IPS-18a (cell line): ENCODE measurements around the gene SLC15A3.
"Not testable (repeated sequence)": the region's sequence is repeated elsewhere in the genome, so short reads cannot be mapped to it uniquely, and the experiment has no call there.

Source experiments
- H3K27ac ChIP-seq: one replicate; pipeline ENCODE4 v1.5.1; 2013; ENCODE audit warnings: low read length
- H3K27me3 ChIP-seq: one replicate; pipeline ENCODE4 v1.6.1; 2013; ENCODE audit warnings: mild to moderate bottlenecking, low read length; ENCODE audit not compliant: control insufficient read depth, insufficient read depth
- H3K36me3 ChIP-seq: one replicate; pipeline ENCODE4 v1.6.1; 2013; ENCODE audit warnings: low read depth, low read length; ENCODE audit not compliant: control insufficient read depth
- H3K4me1 ChIP-seq: one replicate; pipeline ENCODE4 v1.6.1; 2013; ENCODE audit warnings: low read depth, low read length; ENCODE audit not compliant: control insufficient read depth
- H3K4me3 ChIP-seq: one replicate; pipeline ENCODE4 v1.5.1; 2013; ENCODE audit warnings: low read length
- H3K9ac ChIP-seq: one replicate; pipeline ENCODE4 v1.6.1; 2013; ENCODE audit warnings: mild to moderate bottlenecking, low read length, moderate library complexity
- H3K9me3 ChIP-seq: one replicate; pipeline ENCODE4 v1.6.1; 2013; ENCODE audit warnings: low read depth, low read length; ENCODE audit not compliant: control insufficient read depth

Gene SLC15A3

DNA sequence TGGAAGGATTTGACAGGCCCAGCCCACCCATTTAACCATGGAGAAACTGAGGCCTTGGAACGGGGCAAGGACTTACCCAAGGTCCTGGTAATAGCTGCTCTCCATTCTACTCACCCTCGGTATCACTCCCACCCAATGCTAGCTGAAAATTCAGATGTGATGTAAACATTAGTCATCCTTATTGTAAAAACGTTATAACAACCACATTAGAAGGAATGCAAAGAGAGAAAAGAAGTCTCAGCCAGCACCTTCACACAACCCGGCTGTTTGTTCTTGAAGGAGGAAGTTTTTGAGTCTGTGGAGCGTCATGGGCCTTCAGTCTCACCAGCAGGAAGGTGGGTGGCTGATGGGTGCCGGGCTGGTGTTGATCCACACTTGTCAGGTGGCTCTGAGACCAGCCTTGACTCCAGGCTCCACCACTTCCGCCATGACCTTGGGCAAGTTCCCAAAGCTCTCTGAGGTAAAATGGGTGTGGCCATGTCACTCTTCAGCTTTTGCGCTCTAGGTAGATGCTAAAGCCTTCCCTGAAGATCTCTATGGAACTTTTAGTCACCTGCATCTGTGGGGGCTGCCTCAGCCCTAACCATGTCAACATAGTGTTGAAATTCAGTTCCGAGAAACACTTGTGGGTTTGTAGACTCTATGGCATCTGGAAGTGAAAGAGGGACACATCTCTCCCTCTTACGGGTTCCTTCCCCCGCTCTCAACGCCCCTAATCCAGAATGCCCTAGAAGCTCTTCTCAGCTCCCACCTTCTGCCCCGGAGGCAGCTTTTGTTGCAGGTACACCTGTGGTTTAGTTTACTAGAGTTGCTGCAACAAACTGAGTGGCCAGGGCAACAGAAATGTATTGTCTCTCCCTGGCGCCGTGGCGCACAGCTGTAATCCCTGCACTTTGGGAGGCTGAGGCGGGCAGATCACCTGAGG lies 34.3 kb upstream of the SLC15A3 start:
- Histone ChIP-seq H3K9ac (no peak overlapping the region), H3K27ac (no peak overlapping the region), H3K36me3 (no peaks in the 10 kb centered on the region), H3K4me3 (no peak overlapping the region), H3K9me3 (no peaks in the 10 kb centered on the region), H3K4me1 (no peaks in the 10 kb centered on the region), H3K27me3 (no peaks in the 10 kb centered on the region)

DNA sequence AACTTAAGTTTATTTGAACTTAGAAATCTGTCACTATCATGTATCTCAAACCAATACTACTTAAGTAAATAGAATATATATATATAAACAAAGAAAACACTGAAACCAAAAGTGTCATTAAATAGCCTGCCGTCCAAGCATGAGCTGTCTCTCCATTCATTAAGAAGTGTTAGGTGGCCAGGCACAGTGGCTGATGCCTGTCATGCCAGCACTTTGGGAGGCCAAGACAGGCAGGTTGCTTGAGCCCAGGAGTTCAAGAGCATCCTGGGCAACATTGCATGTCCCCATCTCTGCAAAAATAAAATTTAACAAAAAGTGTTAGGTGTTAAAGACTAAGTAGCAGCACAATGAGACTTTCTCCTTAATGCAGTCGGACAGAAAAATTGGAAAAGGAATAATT lies 33.5 kb upstream of the SLC15A3 start:
- no peaks in the 10 kb centered on the region for H3K36me3 ChIP-seq
- H3K9me3 ChIP-seq, result no peaks in the 10 kb centered on the region
- H3K4me3 ChIP-seq, result no peak overlapping the region
- no peaks in the 10 kb centered on the region for H3K4me1 ChIP-seq
- H3K9ac ChIP-seq, result no peak overlapping the region
- H3K27ac ChIP-seq, result no peak overlapping the region
- no peaks in the 10 kb centered on the region for H3K27me3 ChIP-seq

DNA sequence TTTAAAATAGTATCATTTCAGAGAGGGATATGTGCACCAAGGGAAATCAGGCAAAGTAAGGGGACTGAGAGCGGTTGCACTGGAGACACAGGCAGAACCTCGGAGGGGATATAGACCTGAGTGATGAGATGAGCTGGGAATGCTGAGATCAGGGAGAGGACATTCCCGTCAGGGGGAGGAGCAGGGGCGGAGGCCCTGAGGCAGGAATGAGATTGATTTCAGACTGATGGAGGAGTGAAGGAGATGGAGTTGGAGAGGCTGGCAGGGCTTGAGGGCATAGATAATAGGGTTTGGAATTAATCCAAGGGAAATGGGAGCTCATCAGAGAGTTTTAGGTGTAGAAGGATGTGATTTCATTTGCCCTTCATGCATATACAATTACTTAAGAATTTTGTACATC lies 32.7 kb upstream of the SLC15A3 start:
- H3K36me3 ChIP-seq, result no peaks in the 10 kb centered on the region
- no peak overlapping the region for H3K4me3 ChIP-seq
- H3K4me1 ChIP-seq, result no peaks in the 10 kb centered on the region
- no peak overlapping the region for H3K27ac ChIP-seq
- H3K9me3 ChIP-seq, result no peaks in the 10 kb centered on the region
- no peak overlapping the region for H3K9ac ChIP-seq
- no peaks in the 10 kb centered on the region for H3K27me3 ChIP-seq

DNA sequence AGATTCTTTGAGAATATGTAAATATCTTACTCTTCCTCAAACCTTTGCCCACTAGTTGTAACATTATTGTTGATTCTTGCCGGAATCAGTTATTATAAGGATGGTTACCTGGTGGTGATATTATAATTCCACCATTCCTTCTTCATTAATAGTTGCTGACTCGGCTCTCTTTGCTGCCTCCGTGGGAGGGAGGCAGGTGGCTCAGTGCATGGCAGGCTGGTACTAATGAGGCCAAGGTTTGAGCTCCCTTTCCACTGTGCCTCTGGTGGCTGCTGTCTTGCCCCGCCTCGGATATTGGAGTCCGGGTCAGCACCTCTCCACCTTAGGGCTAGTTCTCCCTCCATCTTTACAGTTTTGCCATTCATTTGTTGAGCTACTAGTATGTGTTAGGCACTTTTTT lies 32.2 kb upstream of the SLC15A3 start:
- H3K27ac ChIP-seq, result no peak overlapping the region
- H3K4me3 ChIP-seq, result no peak overlapping the region
- no peaks in the 10 kb centered on the region for H3K9me3 ChIP-seq
- H3K27me3 ChIP-seq, result no peaks in the 10 kb centered on the region
- H3K9ac ChIP-seq, result no peak overlapping the region
- H3K4me1 ChIP-seq, result no peaks in the 10 kb centered on the region
- no peaks in the 10 kb centered on the region for H3K36me3 ChIP-seq

DNA sequence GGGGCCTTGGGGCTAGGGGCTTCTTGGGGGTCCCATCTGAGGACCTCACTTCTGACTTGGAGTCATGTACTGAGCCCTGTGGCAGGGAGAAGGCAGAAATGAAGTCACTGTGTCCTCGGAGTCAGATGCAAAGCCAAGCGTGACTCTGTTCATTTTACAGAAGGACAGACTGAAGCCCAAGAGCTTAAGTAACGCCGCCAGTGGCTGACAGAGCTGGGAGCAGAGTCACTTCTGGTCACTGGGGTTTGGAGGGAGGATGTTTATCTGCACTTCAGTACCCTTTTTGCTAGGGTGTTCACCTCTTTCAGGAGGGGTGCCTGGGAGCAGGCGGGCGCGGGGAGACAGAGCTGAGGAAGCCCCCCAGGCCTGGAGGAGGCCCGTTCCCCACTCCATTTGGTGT lies 30.2 kb upstream of the SLC15A3 start:
- Histone ChIP-seq H3K27ac (no peak overlapping the region), H3K27me3 (no peaks in the 10 kb centered on the region), H3K36me3 (no peaks in the 10 kb centered on the region), H3K4me1 (no peaks in the 10 kb centered on the region), H3K4me3 (no peak overlapping the region), H3K9me3 (no peaks in the 10 kb centered on the region), H3K9ac (no peak overlapping the region)

DNA sequence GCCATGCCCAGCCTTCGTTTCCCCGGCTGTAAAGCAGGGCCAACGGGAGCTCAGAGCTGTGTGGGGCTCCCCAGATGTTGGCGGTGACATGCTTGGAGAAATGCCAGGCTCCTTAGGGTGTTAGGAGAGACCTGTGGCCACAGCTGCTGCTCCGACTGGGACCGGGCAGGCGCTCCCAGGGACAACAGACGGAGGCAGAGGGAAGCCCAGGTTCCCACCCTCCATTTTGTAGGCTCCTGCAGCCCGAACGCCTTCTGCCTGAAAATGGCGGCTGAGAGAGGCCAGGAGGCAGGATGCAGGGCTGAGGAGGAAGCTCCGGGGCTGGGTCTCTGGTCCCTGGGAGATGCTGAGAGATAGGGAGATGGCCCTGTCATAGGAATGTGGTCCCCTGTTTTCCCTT lies 29.5 kb upstream of the SLC15A3 start:
- H3K9ac ChIP-seq, result no peak overlapping the region

DNA sequence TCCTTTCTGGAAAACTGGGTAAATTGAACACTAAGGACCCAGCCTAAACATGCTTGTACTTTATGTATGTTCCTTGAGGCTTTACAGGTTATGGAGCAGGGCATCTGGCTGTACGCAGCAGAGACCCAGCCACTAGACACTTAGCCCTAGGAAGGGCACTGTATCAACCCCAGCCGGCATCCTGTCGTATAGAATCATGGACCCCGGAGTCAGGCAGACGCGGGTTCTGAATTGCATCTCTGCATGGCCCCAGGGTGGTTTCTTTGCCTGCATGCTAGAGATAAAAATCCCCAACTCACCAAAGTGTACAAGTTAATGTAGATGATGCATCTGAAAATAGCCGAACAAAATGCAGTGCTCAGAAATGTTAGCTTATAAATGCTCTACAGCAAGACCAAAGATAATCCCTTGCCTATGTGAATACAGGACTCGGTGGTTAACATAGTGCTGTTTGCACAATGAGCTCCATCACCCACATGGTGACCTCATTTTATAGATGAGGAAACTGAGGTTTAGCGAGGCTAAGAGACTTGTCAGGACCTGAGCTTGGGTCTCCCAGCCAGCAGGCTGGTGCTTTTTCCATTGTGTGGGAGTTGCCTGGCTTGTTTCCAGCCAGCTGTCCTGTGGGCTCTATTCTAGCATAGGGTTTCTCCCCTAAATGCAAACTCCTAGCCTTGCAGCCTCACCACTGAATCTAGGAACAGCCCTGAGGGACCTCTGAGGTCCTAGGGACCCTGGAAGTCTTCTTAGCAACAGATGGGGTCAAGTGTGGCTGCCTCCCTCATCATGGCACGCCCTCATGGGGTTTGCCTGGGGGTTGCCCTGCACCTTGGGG lies 26.8 kb upstream of the SLC15A3 start:
- Histone ChIP-seq H3K9me3 (no peaks in the 10 kb centered on the region), H3K4me1 (no peaks in the 10 kb centered on the region), H3K9ac (no peak overlapping the region), H3K36me3 (no peaks in the 10 kb centered on the region), H3K27ac (no peak overlapping the region), H3K4me3 (no peak overlapping the region), H3K27me3 (no peaks in the 10 kb centered on the region)

More for the DNA sequence above, 29.5 kb upstream of the SLC15A3 start:
- Histone ChIP-seq H3K36me3 (no peaks in the 10 kb centered on the region), H3K9me3 (no peaks in the 10 kb centered on the region), H3K4me3 (no peak overlapping the region), H3K4me1 (no peaks in the 10 kb centered on the region), H3K27me3 (no peaks in the 10 kb centered on the region), H3K27ac (no peak overlapping the region)

DNA sequence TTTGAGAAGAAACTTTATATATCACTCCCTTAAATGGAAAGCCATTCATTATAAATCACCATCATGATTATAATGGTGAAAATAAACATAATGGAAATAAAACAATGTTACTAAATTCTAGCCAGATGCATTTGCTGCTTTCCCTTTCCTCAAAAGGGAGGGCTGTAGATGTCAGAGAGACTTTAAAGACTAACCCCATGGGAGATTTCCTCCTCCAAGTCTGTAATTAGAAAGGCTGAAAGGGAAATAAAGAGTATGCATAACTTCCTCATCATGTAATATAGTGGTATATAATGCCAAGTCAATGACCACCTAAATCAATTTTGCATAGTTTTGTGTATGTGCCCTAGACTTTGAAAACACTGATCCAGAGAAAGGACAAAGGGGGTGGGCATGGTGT lies 25.9 kb upstream of the SLC15A3 start:
- Histone ChIP-seq H3K9ac (no peak overlapping the region), H3K36me3 (no peaks in the 10 kb centered on the region), H3K27me3 (no peaks in the 10 kb centered on the region), H3K9me3 (no peaks in the 10 kb centered on the region), H3K27ac (no peak overlapping the region), H3K4me3 (no peak overlapping the region), H3K4me1 (no peaks in the 10 kb centered on the region)

DNA sequence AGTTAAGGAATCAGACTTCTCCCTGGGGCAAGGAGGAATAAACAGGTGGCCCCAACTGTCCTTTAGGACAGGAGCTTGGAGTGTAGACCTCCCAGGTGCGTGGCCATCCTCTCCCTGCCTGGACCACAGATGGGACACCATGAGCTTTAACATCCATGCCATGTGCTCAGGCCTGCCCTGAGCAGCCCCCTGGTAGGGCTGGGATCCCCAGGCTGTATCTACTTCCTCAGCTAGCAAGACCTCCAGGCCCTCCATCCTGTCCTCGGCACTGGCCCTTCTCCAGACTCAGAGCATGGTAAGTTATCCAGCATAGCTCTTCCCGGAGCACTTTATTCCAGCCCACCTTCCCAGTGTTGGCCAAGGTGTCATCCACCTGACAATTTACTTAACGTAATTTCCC lies 25.2 kb upstream of the SLC15A3 start:
- Histone ChIP-seq H3K27me3 (no peaks in the 10 kb centered on the region), H3K4me1 (no peaks in the 10 kb centered on the region), H3K9me3 (no peaks in the 10 kb centered on the region), H3K27ac (no peak overlapping the region), H3K36me3 (no peaks in the 10 kb centered on the region), H3K9ac (no peak overlapping the region), H3K4me3 (no peak overlapping the region)

DNA sequence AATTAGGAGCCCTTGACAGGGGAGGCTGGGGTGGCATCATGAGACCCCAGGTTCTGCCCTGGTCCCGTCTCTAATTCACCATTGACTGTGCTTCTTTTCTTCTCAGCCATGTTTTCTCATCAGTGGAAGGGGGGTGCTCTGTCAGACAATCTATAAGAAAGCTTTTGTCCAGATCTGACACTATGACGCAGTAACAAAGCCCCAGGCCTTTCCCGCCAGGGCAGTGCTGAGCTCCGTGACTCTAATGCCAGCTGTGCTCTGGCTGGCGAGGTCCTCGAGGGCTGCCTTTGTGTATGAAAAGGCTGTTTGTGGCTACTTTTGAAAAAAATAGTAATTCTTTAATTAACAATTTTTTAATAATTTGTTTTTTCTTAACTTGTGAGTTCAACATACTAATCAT lies 22.8 kb upstream of the SLC15A3 start:
- no peak overlapping the region for H3K4me3 ChIP-seq
- H3K36me3 ChIP-seq, result no peaks in the 10 kb centered on the region
- H3K9me3 ChIP-seq, result no peaks in the 10 kb centered on the region
- H3K27ac ChIP-seq, result no peak overlapping the region
- no peaks in the 10 kb centered on the region for H3K27me3 ChIP-seq
- H3K4me1 ChIP-seq, result no peaks in the 10 kb centered on the region
- H3K9ac ChIP-seq, result no peak overlapping the region

DNA sequence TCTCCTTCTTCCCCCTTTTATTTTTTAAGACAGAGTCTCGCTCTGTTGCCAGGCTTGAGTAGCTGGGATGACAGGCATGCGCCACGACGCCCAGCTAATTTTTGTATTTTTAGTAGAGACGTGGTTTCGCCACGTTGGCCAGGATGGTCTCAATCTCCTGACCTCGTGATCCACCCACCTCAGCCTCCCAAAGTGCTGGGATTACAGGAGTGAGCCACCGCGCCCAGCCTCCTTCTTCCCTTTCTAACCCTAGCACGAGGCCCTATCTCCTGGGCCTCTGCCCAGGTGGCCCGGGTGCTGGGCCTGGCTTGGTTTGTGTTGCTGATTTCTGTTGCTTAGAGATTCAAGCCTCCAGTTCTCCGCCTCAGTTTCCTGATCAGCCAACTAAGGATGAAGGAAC lies 22.3 kb upstream of the SLC15A3 start:
- not testable (repeated sequence) for H3K4me1 ChIP-seq, H3K9ac ChIP-seq, H3K4me3 ChIP-seq, H3K27ac ChIP-seq, H3K9me3 ChIP-seq, H3K27me3 ChIP-seq, H3K36me3 ChIP-seq
